Caki2 (cell line): ENCODE data around the gene DOK1. TPM values are rescaled to one million over a fixed set of nuclear protein-coding genes. Genes with fewer than 3 reads are reported as not detected.

Source experiments
- DNase-seq: peaks from one replicate; pipeline ENCODE4 v3.0.0-alpha.2; 2015; ENCODE audit warnings: low read depth
- in situ Hi-C: cut with HindIII; loops from 2 replicates; pipeline ENCODE4 v1.10.0; 2016; ENCODE audit warnings: low sequenced_read_pairs, low pct_unique_long_range_greater_than_20kb, mixed read lengths
- total RNA-seq: library from RNA; depleted of rRNA; stranded (reverse); fragments of >200 nt; shearing (Covaris generic); gene quantifications from 2 replicates; pipeline ENCODE4 v1.2.3, GENCODE V29; 2014; ENCODE audit warnings: low replicate concordance; rRNA removed

Gene DOK1
- total RNA-seq, 1 experiment from 2014 or later: 21.9 TPM

DNA sequence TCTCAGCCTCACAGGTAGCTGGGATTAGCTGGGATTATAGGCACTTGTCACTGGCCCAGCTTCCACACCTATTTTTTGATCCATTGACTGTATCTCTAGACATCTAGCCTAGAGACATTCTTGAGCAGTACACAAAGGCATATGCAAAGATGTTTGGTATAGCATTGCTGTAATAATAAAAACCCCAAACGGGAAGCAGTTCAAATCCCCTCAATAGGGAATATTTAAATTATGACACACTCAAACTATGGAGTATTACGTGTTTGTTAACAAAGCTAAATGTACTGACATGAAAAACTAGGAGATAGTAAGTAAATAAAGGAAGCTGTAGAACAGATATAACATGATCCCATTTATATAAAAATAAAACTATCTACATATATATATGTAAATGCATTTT, 27.7 kb downstream of the DOK1 start:
- in situ Hi-C loops: no loop called here
- DNase-seq: no peak

DNA sequence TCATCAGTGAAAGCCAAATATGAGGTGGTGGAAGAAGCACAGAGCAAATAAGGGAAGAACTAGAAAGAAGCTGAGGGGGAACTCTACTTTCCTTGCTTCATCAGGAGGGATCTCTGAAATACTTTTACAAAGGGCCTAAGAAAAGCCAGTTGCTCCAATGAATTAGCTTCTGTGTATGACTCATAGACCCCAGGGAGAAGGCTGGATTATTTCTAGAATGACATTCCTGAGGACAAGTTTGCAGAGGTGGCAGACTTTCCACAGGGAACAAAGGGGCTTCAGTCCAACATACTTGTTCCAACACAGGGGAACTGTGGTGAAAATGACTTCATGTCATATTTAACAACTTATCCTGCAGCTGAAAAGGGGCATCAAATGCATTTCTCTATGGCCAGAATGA, 29.0 kb downstream of the DOK1 start:
- in situ Hi-C loops: no loop called here
- DNase-seq: no peak

DNA sequence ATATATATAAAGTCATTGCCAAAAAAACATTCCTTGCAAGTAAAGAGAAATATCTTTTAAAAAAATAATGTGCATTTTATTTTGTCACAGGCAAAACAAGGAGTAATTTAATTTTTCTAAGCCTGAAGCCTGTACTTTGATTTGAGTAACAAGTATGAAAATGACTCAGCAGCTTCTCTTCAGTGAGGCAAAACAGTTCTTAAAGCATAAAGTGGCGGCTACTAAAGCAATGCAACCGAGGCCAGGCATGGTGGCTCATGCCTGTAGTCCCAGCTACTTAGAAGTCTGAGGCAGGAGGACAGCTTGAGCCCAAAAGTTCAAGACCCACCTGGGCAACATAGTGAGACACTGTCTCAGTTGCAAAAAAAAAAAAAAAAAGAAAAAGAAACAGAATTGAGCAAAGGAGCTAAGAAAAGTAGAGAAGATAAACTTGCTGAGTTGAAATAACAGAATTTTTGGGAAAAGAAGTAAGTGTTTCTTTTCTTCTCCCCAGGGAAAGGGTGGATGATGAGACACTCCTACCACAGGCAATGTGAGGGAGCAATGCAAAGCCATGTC, 29.6 kb downstream of the DOK1 start:
- in situ Hi-C loops: no loop called here
- DNase-seq: no peak

DNA sequence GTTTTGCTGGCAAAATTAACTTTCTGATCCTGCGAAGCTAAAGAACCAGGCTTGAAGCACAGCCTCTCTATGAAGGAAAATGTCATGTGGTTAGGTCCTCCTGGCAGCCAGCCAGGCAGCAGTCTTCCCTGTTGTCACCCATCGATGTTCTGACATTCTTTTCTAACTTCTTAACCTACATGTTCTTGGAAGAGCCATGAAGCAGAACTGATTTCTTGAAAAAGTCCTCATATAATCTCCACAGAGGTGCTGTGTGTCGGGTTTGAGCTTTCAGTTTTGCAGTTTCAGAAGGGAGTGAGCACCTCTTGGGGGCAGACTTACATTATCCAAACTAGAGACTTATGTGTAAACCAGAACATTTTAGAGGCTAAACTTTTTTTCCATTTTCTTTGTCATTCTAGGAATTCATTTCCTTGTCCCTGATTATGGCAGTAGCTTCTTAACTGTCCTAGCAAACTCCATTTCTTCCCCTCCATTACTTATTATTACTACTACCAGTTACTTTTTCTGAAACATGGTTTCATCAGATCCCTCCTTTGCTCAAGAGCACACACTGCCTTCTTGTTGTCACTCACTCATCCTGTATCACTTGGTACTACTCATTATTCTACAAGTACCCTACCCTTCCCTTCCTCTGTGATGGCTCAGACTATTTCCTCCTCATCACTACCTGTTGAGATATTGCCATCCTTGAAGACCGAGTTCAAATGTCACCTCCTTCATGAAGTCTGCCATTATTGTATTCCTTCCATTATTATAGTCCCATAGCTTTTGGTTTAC, 31.1 kb downstream of the DOK1 start:
- no peak for DNase-seq

DNA sequence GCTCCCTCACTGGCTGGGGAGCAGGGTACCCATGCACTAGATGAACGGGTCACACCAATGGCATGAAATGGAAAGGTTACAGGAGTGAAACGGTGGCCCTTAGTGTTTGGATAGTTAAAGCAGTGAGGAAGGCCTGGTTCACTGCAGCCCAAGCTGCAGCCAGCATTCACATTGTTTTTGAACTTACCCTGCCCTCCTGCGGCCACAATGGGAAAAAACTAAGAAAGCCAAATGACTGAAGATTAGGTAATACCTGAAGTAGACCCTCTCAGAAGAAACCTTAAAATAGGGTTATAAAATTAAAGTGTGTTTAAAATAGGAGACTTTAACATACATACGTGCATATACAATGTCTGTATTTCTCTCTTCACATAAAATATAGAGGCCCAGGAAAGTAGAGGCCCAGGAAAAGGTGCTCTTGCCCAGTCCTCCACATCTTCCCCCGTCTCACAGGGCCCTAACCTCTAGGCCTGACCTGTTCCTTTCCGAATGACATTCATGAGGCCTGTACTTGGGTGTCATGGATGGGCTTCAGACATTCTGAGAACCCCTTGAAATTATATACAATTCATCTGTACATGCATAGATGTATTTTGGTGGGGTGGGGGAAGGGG, 33.3 kb downstream of the DOK1 start:
- in situ Hi-C loops: no loop called here
- peak; percentile 48 for DNase-seq

More for the DNA sequence above, 31.1 kb downstream of the DOK1 start:
- in situ Hi-C loops: no loop called here

DNA sequence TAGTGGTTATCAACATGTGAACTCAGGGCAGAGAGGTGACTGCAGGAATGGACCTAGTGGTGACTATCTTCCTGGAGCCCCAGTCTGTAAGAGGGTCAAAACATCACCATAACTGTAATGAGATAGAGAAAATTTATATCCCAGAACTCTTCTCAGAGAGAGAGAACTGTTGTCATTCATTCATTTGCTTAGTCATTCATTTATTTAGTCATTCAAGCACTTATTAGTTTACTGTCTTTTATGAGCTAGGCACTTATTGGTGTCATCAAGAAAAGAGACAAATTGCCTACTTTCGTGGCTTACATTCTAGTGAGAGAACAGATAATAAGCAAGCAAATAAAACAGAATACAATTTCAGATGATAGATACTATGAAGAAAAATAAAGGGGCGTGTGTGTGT, 34.1 kb downstream of the DOK1 start:
- no peak for DNase-seq
- in situ Hi-C loops: no loop called here

DNA sequence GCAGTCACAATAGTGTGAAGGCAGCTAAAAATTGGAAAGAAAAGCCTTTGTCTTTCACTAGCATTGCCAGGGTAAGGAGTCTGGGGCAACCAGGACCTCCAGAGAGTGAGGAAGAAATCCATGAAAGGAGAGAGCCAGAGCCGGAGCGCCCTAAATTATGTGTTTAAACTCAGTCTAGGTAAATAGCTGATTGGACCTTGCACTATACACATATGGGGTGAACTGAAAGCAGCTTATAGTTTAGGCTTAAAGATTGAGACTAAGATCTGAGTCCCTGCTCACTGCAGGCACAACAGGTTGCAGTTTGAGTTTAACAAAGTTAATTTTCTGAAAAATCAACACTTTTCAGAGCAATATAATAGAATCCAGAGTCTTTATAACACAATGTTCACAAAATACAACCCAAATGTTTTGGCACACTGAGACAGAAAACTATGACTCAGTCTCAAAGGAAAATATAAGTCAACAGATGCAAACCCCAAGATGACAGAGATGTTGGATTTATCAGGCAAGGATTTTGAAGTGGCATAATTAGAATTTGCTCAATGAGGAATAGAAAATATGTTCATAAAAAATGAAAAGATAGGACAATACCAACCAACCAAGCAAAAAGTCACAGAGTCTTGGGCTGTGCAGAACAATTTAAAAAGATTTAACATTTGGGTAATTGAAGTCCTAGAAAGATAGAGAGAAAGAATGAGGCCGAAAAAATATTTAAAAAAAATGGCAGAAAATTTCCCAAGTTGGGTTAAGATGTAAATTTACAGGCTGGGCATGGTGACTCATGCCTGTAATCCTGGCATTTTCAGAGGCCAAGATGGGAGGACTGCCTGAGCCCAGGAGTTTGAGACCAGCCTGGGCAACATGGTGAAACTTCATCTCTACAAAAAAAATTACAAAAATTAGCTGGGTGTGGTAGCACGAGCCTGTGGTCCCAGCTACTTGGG, 39.6 kb downstream of the DOK1 start:
- in situ Hi-C loops: no loop called here
- no peak for DNase-seq

DNA sequence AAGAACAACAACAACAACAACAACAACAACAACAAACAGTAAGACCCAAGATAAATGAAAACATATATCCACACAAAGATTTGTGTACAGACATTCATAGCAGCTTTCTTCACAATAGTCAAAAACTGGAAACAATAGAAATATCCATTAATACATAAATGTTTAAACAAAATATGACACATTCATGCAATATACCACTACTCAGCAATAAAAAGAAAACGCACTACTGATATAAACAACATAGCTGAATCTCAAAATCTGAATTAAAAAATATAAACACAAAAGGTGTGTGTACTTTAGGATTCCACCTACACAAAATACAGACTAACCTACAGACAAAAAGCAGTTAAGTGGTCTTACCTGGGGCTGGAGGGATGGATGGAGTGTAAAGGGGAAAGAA, 42.1 kb downstream of the DOK1 start:
- in situ Hi-C loops: no loop called here
- no peak for DNase-seq

DNA sequence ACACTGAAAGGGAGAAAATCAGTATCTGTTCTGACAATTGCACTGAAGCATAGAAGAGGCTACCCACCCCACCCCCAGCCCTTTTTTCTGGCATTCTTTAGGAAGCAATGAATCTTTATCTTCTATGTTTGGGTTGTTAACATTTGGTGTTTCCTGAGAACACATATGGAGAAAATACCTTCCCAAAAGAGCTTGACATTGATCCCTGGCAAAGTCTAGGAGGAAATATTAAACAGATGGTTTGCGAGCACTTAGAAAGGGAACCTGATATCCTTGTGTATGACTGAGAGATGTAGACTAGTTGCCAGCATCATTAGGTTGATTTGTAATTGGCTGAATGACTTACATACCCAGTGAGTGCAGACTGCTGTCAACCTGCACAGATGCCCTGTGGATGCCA, 42.9 kb downstream of the DOK1 start:
- DNase-seq: no peak
- in situ Hi-C loops: no loop called here

DNA sequence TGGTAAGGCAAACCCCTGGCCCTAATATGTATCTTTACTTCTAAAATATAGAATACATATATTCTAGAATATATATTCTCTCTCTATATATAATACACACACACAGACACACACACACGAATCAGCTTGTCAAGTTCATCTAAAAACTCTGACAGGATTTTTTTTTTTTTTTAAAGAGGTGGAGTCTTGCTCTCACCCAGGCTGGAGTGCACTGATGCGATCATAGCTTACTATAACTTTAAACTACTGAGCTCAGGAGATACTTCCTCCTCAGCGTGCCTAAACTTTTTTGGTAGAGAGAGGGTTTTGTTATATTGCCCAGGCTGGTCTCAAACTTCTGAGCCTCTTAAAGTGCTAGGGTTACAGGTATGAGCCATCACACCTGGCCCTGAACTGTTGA, 45.2 kb downstream of the DOK1 start:
- in situ Hi-C loops: no loop called here

DNA sequence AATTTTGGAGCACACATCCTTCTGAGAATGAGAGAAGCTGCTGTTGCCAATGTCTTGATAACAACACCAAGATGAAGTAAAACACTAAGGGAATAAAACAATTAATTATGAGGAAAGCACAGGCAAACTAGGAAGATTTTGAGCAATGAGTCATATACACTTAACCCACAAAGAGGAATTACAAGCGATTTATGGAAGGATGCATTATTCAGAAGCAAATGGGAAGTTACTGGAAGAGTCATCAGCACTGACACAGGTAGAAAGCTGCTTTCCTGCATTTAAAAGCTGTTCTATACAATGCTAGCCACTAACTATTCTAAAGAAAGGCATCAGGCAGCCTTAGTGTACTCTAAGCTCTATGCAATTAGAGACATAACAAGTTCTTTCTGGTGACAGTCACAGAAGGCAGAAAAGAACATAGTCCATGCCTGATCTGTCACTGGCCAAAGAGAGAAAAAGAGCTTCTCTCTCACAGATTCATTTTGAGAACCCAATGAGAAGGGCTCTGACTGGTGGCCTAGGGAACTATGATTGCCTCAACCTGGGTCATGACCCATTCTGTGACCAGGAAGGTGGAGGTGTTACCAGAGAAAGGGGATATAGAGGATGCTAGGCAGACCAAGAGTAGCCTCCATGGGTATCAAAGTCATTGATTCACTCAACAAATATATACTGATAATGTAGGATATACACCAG, 48.2 kb downstream of the DOK1 start:
- no peak for DNase-seq
- in situ Hi-C loops: no loop called here

More for the DNA sequence above, 45.2 kb downstream of the DOK1 start:
- no peak for DNase-seq

DNA sequence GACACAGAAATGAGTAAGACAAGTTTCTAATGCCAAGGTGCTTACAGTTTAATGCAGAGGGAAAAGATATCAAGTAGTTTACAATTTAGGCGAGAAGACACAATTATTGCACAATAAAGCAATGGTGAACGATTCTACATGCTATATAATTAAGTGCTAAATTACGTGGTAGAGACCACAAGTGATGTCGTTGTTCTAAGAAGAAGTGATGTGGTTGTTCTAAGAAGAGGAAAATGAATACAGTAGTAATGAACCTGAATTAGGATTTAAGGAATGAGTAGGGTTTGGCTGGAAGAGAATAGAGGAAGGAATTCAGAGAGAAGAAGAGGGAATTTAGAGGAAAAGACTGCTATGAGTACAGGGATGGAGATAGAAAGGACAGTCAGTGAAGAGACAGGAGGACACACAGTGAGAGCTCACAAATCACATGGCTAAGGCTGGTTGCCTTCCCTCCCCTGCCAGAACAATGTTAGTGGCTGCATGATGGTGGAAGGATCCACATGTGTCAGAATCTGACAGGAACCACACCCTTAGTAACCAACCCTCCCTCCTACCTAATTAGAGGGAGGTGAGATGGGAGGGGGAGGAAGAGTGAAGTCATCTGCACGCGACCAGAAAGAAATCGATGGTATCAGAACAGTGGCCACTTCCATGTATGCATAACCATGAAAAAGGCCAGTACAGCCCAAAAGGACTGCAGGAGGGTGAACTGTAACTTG, 48.9 kb downstream of the DOK1 start:
- no peak for DNase-seq
- in situ Hi-C loops: no loop called here

DNA sequence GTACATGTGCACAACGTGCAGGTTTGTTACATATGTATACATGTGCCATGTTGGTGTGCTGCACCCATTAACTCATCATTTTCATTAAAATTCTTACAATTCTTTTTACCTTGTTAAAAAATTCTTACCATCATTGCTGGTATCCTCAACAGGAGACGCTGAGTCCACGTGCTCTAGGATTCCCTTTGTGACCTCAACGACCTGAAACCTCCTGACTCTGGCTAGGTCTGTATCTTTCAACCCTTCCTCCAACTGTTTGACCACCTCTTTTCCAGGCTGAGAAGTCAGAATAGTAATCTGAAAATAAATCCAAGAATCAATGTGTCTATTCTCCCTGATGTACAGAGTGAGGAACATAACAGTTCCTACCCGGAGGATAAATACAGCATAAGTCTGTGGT, 52.4 kb downstream of the DOK1 start:
- no peak for DNase-seq
- in situ Hi-C loops: no loop called here

Other genes starting within 250 kb of the DOK1 start
- gene SLC4A5, start 211.3 kb upstream of the DOK1 start, total RNA-seq: 0.84 and 7.1 TPM in 2 replicates
- gene DCTN1, start 174.4 kb upstream of the DOK1 start, total RNA-seq: 117 TPM in 2 replicates
- gene C2orf81, start 133.1 kb upstream of the DOK1 start, total RNA-seq: 7.9 and 9.6 TPM in 2 replicates
- 183 and 209 TPM in 2 replicates for gene WDR54, start 133.0 kb upstream of the DOK1 start, total RNA-seq
- gene RTKN, start 112.8 kb upstream of the DOK1 start, total RNA-seq: 55.6 and 71.1 TPM in 2 replicates
- 13.5 and 37.7 TPM in 2 replicates for gene INO80B, start 99.6 kb upstream of the DOK1 start, total RNA-seq
- gene WBP1, start 96.3 kb upstream of the DOK1 start, total RNA-seq: 63.4 and 110 TPM in 2 replicates
- 77.2 and 80.5 TPM in 2 replicates for gene MOGS, start 89.3 kb upstream of the DOK1 start, total RNA-seq
- 54.0 and 123 TPM in 2 replicates for gene MRPL53, start 82.0 kb upstream of the DOK1 start, total RNA-seq
- gene CCDC142, start 71.7 kb upstream of the DOK1 start, total RNA-seq: 10.7 and 15.0 TPM in 2 replicates
- gene TTC31, start 71.6 kb upstream of the DOK1 start, total RNA-seq: 10.6 and 19.9 TPM in 2 replicates
- gene LBX2, start 55.1 kb upstream of the DOK1 start, total RNA-seq: 28.5 and 41.0 TPM in 2 replicates
- 19.9 and 30.5 TPM in 2 replicates for gene PCGF1, start 47.0 kb upstream of the DOK1 start, total RNA-seq
- gene TLX2, start 40.3 kb upstream of the DOK1 start, total RNA-seq: not detected in 2 replicates
- gene DQX1, start 28.5 kb upstream of the DOK1 start, total RNA-seq: not detected in 2 replicates
- gene AUP1, start 25.0 kb upstream of the DOK1 start, total RNA-seq: 128 and 130 TPM in 2 replicates
- gene HTRA2, start 24.8 kb upstream of the DOK1 start, total RNA-seq: 60.3 and 84.7 TPM in 2 replicates
- gene LOXL3, start 778 bp upstream of the DOK1 start, total RNA-seq: 0.81 and 2.2 TPM in 2 replicates
- not detected in 2 replicates for gene M1AP, start 93.6 kb downstream of the DOK1 start, total RNA-seq
- 4.7 and 7.6 TPM in 2 replicates for gene SEMA4F, start 99.5 kb downstream of the DOK1 start, total RNA-seq